Vagina (tissue), 2 donors: ENCODE data around the gene XPA.

Source experiments
- CTCF ChIP-seq, 3 experiments: fragments of 450-650 bp in 2 of 3; fragments of 200-600 bp in 1 of 3; sonication (generic) in 1 of 3; IDR thresholded peaks; one replicate each; pipeline ENCODE4 v1.5.1; 2017 to 2019; ENCODE audit warnings: antibody characterized with exemption in 3 of 3, mild to moderate bottlenecking in 2 of 3, moderate library complexity in 2 of 3
- POLR2A ChIP-seq, 2 donors: fragments of 450-650 bp; IDR thresholded peaks; one replicate each; pipeline ENCODE4 v1.6.1; 2017; ENCODE audit warnings: antibody characterized with exemption in 2 of 2, mild to moderate bottlenecking in 2 of 2, moderate library complexity in 2 of 2
- POLR2AphosphoS5 ChIP-seq, 2 donors: sonication (generic); formaldehyde crosslinking; IDR thresholded peaks; one replicate each; pipeline ENCODE4 v1.9.0; 2017; ENCODE audit warnings: antibody characterized with exemption in 2 of 2, mild to moderate bottlenecking in 2 of 2, low read depth in 1 of 2; ENCODE audit not compliant: insufficient read depth in 1 of 2

DNA sequence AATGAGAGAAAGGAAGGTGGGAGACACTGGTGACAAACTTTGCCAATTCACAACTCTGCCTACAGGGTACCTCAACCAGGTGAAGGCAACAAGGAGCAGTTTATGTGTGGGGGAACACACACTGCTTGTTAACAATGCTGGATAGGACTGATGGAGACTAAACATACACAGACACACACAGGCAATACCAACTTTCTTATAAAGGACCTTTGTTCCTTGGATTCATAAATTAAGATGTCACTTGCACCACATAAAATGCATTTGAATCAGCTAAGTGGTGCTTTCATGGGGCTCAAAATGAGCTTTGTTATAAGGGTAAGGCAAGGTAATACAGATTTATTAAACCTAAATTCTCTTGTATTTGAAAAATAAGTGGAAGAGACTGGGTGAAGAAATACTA is 68.0 kb downstream of the XPA start:
- no peak for TF ChIP-seq CTCF (IDR thresholded peaks at IDR 0.05)
- no peak for TF ChIP-seq POLR2A (IDR thresholded peaks at IDR 0.05)
- TF ChIP-seq POLR2AphosphoS5 (IDR thresholded peaks at IDR 0.05; ENCODE audit: insufficient read depth in 1 of 2, low read depth in 1 of 2), result no peak
